Activated CD4-positive, alpha-beta memory T cell treated with anti-CD3 and anti-CD28 coated beads for 36 hours (primary cell): ENCODE data around the gene WNT9B. TPM values are rescaled to one million over a fixed set of nuclear protein-coding genes. Genes with fewer than 3 reads are reported as not detected.

Experiments
- CTCF ChIA-PET: fragments of 350-600 bp; sonication (Branson Sonifier 250); formaldehyde crosslinking; loops from one replicate; lab custom pipeline; 2021; ENCODE audit warnings: antibody characterized with exemption, inconsistent platforms; lab: Charles Lee
- POLR2A ChIA-PET: fragments of 350-600 bp; sonication (Branson Sonifier 250); formaldehyde crosslinking; loops from one replicate; lab custom pipeline; 2021; ENCODE audit warnings: antibody characterized with exemption; lab: Charles Lee
- DNase-seq: peaks from one replicate; pipeline ENCODE4 v3.0.0-alpha.2; 2020
- H3K27ac Mint-ChIP-seq: one replicate; pipeline ENCODE4 v1.8.0; 2021; ENCODE audit warnings: mixed read lengths
- H3K27me3 Mint-ChIP-seq: one replicate; pipeline ENCODE4 v1.8.0; 2021; ENCODE audit warnings: mixed read lengths
- H3K36me3 Mint-ChIP-seq: one replicate; pipeline ENCODE4 v1.8.0; 2021; ENCODE audit warnings: mixed read lengths
- H3K4me1 Mint-ChIP-seq: one replicate; pipeline ENCODE4 v1.8.0; 2021; ENCODE audit warnings: low read depth, mixed read lengths
- H3K4me3 Mint-ChIP-seq: one replicate; pipeline ENCODE4 v1.8.0; 2021; ENCODE audit warnings: mild to moderate bottlenecking, mixed read lengths
- H3K9me3 Mint-ChIP-seq: one replicate; pipeline ENCODE4 v1.8.0; 2021; ENCODE audit warnings: mixed read lengths
- intact Hi-C: fragments of 100-400 bp; cut with micrococcal nuclease; formaldehyde crosslinking; loops from one replicate; pipeline ENCODE4 v1.15.1; 2023
- total RNA-seq, 2 experiments: library from RNA; stranded (reverse); gene quantifications; one replicate each; pipeline ENCODE4 v1.2.3, GENCODE V29; 2021

The WNT9B gene
- total RNA-seq, 2 experiments from 2014 or later = not detected

DNA sequence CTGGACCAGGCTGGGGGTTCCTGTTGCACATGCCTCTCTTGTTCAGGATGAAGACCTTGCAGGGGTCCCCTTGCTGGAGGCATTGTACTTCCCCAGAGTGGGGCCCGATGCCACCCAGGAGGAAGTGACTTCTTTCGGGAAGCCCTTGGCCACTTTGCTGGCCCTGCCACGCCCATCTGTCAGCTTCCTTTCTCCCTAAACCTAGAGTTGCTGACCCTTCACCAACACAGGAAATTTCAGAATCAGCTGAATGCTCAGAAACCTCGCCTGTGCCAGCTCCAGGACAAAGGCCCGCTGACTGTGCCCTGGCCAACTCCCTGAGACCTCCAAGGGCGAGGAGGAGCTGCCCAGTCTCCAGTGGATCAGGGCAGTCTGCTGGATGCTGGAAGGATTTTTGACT lies 26.7 kb downstream of the WNT9B start:
- no peak overlapping the region for H3K4me3 Mint-ChIP-seq
- POLR2A ChIA-PET = no interaction called here

DNA sequence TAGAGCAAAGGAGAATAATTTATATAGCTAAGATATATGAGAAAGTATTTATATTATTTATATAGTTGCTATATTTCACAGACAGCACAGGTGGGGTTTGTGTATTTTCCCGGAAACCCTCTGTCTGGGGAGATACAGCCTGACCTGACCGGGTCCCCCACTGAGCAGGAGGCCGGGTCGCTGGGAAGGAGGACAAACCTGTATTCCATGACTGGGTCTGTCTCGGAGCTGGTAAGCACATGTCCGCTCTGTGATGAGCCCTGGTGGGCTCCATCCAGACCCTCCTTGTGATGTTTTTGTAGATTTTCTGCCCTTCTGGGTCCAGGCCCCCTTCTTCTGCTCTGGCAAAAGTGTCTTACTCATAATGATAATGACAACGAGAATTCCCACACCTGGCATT lies 27.7 kb downstream of the WNT9B start:
- no peaks in the 10 kb centered on the region for H3K9me3 Mint-ChIP-seq
- no peak overlapping the region for H3K27ac Mint-ChIP-seq
- ChIA-PET POLR2A (no interaction called here), CTCF (interaction anchor here (0.6 kb wide), 1 partner anchor 53 kb away, joined by 3 read pairs; no protein-coding TSS in a partner anchor)
- H3K4me3 Mint-ChIP-seq = no peak overlapping the region
- intact Hi-C loops = no loop called here
- peaks cover 2% of the 10 kb centered on the region for H3K4me1 Mint-ChIP-seq
- H3K36me3 Mint-ChIP-seq = no peaks in the 10 kb centered on the region
- H3K27me3 Mint-ChIP-seq = no peaks in the 10 kb centered on the region
- no peak for DNase-seq

More for the DNA sequence above, 26.7 kb downstream of the WNT9B start:
- H3K27ac Mint-ChIP-seq = no peak overlapping the region
- H3K4me1 Mint-ChIP-seq = peaks cover 2% of the 10 kb centered on the region
- CTCF ChIA-PET = interaction anchor here (0.8 kb wide), 1 partner anchor 36 kb away, joined by 3 read pairs; no protein-coding TSS in a partner anchor
- H3K36me3 Mint-ChIP-seq = no peaks in the 10 kb centered on the region
- no peak for DNase-seq
- no peaks in the 10 kb centered on the region for H3K9me3 Mint-ChIP-seq
- H3K27me3 Mint-ChIP-seq = no peaks in the 10 kb centered on the region
- intact Hi-C loops = no loop called here

- intact Hi-C loops = no loop called here
- Mint-ChIP-seq H3K9me3 (no peaks in the 10 kb centered on the region), H3K4me1 (peaks cover 2% of the 10 kb centered on the region)
Observed at GRCh38 chr17:46881015-46881414, 29.6 kb downstream of the WNT9B start.

GRCh38 chr17:46882666-46883065 lies 31.3 kb downstream of the WNT9B start:
- ChIA-PET CTCF (no interaction called here), POLR2A (no interaction called here)
- H3K4me3 Mint-ChIP-seq = no peak overlapping the region

More at GRCh38 chr17:46881015-46881414, 29.6 kb downstream of the WNT9B start:
- POLR2A ChIA-PET = no interaction called here
- CTCF ChIA-PET = no interaction called here
- H3K4me3 Mint-ChIP-seq = no peak overlapping the region
- no peak for DNase-seq
- no peaks in the 10 kb centered on the region for H3K36me3 Mint-ChIP-seq
- no peaks in the 10 kb centered on the region for H3K27me3 Mint-ChIP-seq
- no peak overlapping the region for H3K27ac Mint-ChIP-seq

DNA sequence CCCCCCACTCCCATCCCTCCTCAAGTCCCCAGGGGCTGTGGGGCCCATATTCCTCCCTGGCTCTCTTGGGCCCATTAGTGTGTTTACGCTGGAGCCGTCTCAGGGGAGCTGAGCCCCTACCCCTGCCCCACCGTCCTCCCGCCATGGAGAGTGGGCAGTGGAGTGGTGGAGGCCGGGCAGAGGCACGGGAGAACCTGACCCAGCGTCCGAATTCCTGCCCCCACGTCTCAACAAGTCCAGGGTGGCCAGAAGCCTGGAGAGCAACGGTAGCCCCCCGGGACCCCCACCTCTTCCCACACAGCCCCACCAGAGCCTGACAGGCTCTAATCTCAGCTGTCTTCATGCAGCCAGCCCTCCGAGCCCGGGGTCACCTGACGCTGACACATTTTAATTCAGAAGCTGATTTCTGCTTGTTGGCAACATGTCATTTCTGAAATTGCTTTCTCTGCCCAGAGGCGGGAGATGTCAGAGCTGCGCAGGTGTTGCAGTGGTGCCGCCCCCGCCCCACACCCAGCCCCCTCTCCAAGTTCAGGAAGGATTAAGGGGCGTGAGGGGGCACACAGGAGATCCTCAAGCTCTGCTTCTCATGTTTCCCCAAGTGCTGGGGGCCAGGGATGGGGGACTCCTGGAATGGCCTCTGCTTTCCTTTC lies 32.6 kb downstream of the WNT9B start:
- CTCF ChIA-PET = interaction anchor here (0.6 kb wide), 1 partner anchor 41 kb away, joined by 4 read pairs; no protein-coding TSS in a partner anchor
- Mint-ChIP-seq H3K36me3 (no peaks in the 10 kb centered on the region), H3K4me1 (no peaks in the 10 kb centered on the region), H3K27me3 (no peaks in the 10 kb centered on the region), H3K9me3 (no peaks in the 10 kb centered on the region), H3K27ac (no peak overlapping the region), H3K4me3 (no peak overlapping the region)
- intact Hi-C loops = no loop called here
- DNase-seq = no peak
- POLR2A ChIA-PET = no interaction called here

More at GRCh38 chr17:46882666-46883065, 31.3 kb downstream of the WNT9B start:
- Mint-ChIP-seq H3K4me1 (peaks cover under 1% of the 10 kb centered on the region), H3K27ac (no peak overlapping the region), H3K9me3 (no peaks in the 10 kb centered on the region), H3K36me3 (no peaks in the 10 kb centered on the region), H3K27me3 (no peaks in the 10 kb centered on the region)
- DNase-seq = no peak
- intact Hi-C loops = no loop called here

GRCh38 chr17:46884552-46884951 lies 33.2 kb downstream of the WNT9B start:
- no peak for DNase-seq
- Mint-ChIP-seq H3K4me1 (no peaks in the 10 kb centered on the region), H3K9me3 (no peaks in the 10 kb centered on the region), H3K36me3 (no peaks in the 10 kb centered on the region), H3K27me3 (no peaks in the 10 kb centered on the region), H3K4me3 (no peak overlapping the region), H3K27ac (no peak overlapping the region)
- ChIA-PET CTCF (interaction anchor here (0.6 kb wide), 3 partner anchors 41 to 1862 kb away, joined by 3 to 4 read pairs (median 3); no protein-coding TSS in a partner anchor), POLR2A (no interaction called here)
- intact Hi-C loops = no loop called here

GRCh38 chr17:46885415-46886309 lies 34.3 kb downstream of the WNT9B start:
- intact Hi-C loops = no loop called here
- ChIA-PET POLR2A (interaction anchor here (0.8 kb wide), 1 partner anchor 33 kb away, joined by 3 read pairs; no protein-coding TSS in a partner anchor), CTCF (interaction anchor here (0.6 to 0.8 kb wide), 2 partner anchors 54 to 1863 kb away, joined by 3 read pairs; no protein-coding TSS in a partner anchor)
- no peak overlapping the region for H3K4me3 Mint-ChIP-seq
- no peaks in the 10 kb centered on the region for H3K4me1 Mint-ChIP-seq
- H3K36me3 Mint-ChIP-seq = no peaks in the 10 kb centered on the region
- no peaks in the 10 kb centered on the region for H3K9me3 Mint-ChIP-seq
- no peak overlapping the region for H3K27ac Mint-ChIP-seq
- no peak for DNase-seq
- H3K27me3 Mint-ChIP-seq = peaks cover 2% of the 10 kb centered on the region

DNA sequence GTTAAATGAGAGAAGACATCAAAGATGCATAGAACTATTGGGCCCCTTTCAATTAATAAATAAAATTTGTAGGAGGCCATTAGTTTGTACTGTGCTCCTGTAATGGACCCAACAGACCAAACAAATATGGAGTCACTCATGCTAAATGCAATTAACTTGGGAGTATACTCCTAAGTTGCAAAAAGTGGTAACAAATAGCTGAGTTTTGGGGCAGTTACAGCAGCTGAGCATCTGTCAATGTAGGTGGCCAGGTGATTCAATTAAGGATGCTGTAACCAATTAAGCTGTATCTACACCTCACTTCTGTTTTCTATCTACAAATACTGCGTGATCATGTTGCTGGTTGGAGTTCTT lies 34.9 kb downstream of the WNT9B start:
- H3K4me3 Mint-ChIP-seq = no peak overlapping the region
- H3K36me3 Mint-ChIP-seq = no peaks in the 10 kb centered on the region
- CTCF ChIA-PET = interaction anchor here (0.8 kb wide), 1 partner anchor 53 kb away, joined by 3 read pairs; no protein-coding TSS in a partner anchor
- no peak for DNase-seq
- POLR2A ChIA-PET = interaction anchor here (0.8 kb wide), 1 partner anchor 33 kb away, joined by 3 read pairs; no protein-coding TSS in a partner anchor
- H3K9me3 Mint-ChIP-seq = no peaks in the 10 kb centered on the region
- H3K4me1 Mint-ChIP-seq = no peaks in the 10 kb centered on the region
- no peak overlapping the region for H3K27ac Mint-ChIP-seq
- intact Hi-C loops = no loop called here
- peaks cover 7% of the 10 kb centered on the region for H3K27me3 Mint-ChIP-seq

GRCh38 chr17:46887717-46888116 lies 36.3 kb downstream of the WNT9B start:
- Mint-ChIP-seq H3K27ac (no peak overlapping the region), H3K4me3 (no peak overlapping the region), H3K4me1 (no peaks in the 10 kb centered on the region), H3K9me3 (no peaks in the 10 kb centered on the region), H3K36me3 (no peaks in the 10 kb centered on the region), H3K27me3 (peaks cover 14% of the 10 kb centered on the region)
- intact Hi-C loops = no loop called here
- no peak for DNase-seq
- CTCF ChIA-PET = no interaction called here
- POLR2A ChIA-PET = no interaction called here

- Mint-ChIP-seq H3K27me3 (peaks cover 15% of the 10 kb centered on the region), H3K9me3 (no peaks in the 10 kb centered on the region), H3K4me3 (no peak overlapping the region), H3K36me3 (no peaks in the 10 kb centered on the region), H3K4me1 (no peaks in the 10 kb centered on the region), H3K27ac (no peak overlapping the region)
- no peak for DNase-seq
- ChIA-PET CTCF (interaction anchor here (0.9 to 1.0 kb wide), 2 partner anchors 52 to 54 kb away, joined by 3 read pairs; no protein-coding TSS in a partner anchor), POLR2A (interaction anchor here (0.6 kb wide), 1 partner anchor 1091 kb away, joined by 4 read pairs; no protein-coding TSS in a partner anchor)
- intact Hi-C loops = no loop called here
Observed at GRCh38 chr17:46888727-46889126, 37.3 kb downstream of the WNT9B start.

GRCh38 chr17:46889519-46889918 lies 38.1 kb downstream of the WNT9B start:
- H3K4me3 Mint-ChIP-seq = no peak overlapping the region
- no peaks in the 10 kb centered on the region for H3K4me1 Mint-ChIP-seq
- ChIA-PET CTCF (interaction anchor here (1.0 kb wide), 1 partner anchor 51 kb away, joined by 3 read pairs; no protein-coding TSS in a partner anchor), POLR2A (interaction anchor here (1.2 kb wide), 1 partner anchor 53 kb away, joined by 3 read pairs; no protein-coding TSS in a partner anchor)
- no peak overlapping the region for H3K27ac Mint-ChIP-seq
- H3K36me3 Mint-ChIP-seq = no peaks in the 10 kb centered on the region
- DNase-seq = no peak
- H3K27me3 Mint-ChIP-seq = peaks cover 16% of the 10 kb centered on the region
- H3K9me3 Mint-ChIP-seq = no peaks in the 10 kb centered on the region
- intact Hi-C loops = no loop called here
